Omental fat pad (tissue), 4 donors: Measurements from ENCODE around the gene CEP126. TPM values are rescaled to one million over a fixed set of nuclear protein-coding genes. Genes with fewer than 3 reads are reported as not detected.
"Not testable (repeated sequence)": the region's sequence is repeated elsewhere in the genome, so short reads cannot be mapped to it uniquely, and the experiment has no call there.

Source experiments
- ATAC-seq: fragments of 150-250 bp; one replicate; pipeline ENCODE4 v1.9.1; 2016; ENCODE audit warnings: mild to moderate bottlenecking, moderate library complexity; ENCODE audit not compliant: low FRiP score
- DNase-seq: peaks from one replicate; pipeline ENCODE4 v3.0.0-alpha.2; 2019; ENCODE audit warnings: low spot score
- total RNA-seq, 4 donors: library from RNA; depleted of rRNA; stranded (reverse); fragments of >200 nt; gene quantifications; one replicate each; pipeline ENCODE4 v1.1.0, GENCODE V29; 2016
- TF ChIP-seq, protein P1 (sequence below), 3 donors: fragments of 450-650 bp; IDR thresholded peaks; one replicate each; pipeline ENCODE4 v1.5.1; 2016 to 2017; ENCODE audit warnings: antibody characterized with exemption in 3 of 3, mild to moderate bottlenecking in 3 of 3, moderate library complexity in 2 of 3

Gene CEP126
- total RNA-seq, 4 donors from 2014 or later, result 2.0 to 9.5 (median 7.0) TPM

DNA sequence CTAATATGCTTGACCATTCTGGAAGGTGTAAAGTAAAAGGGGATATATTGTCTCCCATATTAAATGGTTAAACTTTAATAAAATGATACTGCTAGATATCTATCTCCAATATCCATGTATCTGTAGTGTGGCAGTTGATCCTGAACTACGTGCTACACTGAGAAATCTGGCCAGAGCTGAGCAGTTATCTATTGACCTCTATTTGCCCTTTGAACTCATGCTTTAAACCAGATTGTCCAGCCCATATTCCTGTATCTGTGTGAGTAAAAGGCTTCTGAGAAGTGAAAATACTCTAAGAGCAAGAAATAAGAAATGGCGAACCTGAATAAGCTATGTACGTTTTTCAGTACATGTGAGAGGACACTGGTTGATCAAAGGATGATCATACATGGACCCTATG is 40.5 kb downstream of the CEP126 start:
- DNase-seq (no peak), ATAC-seq (no peak)
- TF ChIP-seq, protein P1, sequence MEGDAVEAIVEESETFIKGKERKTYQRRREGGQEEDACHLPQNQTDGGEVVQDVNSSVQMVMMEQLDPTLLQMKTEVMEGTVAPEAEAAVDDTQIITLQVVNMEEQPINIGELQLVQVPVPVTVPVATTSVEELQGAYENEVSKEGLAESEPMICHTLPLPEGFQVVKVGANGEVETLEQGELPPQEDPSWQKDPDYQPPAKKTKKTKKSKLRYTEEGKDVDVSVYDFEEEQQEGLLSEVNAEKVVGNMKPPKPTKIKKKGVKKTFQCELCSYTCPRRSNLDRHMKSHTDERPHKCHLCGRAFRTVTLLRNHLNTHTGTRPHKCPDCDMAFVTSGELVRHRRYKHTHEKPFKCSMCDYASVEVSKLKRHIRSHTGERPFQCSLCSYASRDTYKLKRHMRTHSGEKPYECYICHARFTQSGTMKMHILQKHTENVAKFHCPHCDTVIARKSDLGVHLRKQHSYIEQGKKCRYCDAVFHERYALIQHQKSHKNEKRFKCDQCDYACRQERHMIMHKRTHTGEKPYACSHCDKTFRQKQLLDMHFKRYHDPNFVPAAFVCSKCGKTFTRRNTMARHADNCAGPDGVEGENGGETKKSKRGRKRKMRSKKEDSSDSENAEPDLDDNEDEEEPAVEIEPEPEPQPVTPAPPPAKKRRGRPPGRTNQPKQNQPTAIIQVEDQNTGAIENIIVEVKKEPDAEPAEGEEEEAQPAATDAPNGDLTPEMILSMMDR (IDR thresholded peaks at IDR 0.05), result no peak

DNA sequence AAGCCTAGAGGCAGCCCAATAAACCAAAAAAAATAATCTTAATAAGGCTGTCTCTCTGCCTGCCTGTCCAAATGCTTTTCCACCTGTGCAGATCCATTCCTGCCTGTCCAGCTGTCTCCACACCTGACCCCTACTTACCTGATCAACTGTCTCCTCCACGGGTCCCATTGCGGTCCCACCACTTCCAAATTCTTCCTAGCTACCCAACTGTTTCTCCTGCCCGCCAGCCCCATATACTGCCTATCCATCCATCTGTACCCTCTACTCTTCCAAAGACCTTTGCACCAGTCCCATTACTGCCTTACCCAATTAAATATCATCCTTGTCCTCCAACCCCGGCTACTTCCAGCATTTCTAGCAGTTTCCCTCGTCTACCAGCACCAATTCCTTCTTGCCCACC is 40.9 kb downstream of the CEP126 start:
- no peak for ATAC-seq
- TF ChIP-seq, protein P1 (IDR thresholded peaks at IDR 0.05), result no peak
- no peak for DNase-seq

DNA sequence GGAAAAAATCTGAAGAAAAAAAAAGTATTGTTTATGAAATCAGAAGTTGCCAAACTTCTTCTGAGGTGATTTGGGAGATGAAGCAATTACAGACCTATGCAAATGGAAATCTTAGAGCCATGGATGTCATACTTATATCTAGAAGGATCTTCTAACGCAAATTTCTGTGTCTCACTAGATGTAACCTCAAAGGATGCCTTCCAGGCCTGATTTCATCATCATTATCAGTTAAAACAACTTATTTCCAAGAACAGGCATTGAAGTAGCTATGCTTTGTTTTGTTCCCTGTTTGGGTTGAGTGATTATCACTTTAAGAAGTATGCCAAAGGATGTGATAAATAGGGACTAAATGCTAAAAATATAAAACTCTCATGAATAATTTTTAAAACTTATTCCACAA is 45.4 kb downstream of the CEP126 start:
- no peak for ATAC-seq
- DNase-seq, result no peak
- TF ChIP-seq, protein P1 (IDR thresholded peaks at IDR 0.05), result no peak

DNA sequence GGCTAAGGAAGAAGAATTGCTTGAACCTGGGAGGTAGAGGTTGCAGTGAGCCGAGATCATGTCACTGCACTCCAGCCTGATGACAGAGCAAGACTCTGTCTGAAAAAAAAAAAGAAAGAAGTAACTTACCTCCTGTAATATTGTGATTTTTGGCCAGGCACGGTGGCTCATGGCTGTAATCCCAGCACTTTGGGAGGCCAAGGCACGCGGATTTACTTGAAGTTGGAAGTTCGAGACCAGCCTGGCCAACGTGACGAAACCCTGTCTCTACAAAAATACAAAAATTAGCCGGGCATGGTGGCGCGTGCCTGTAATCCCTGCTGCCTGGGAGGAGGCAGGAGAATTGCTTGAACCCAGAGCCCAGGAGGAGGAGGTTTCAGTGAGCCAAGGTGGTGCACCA is 49.4 kb downstream of the CEP126 start:
- ATAC-seq, DNase-seq: not testable (repeated sequence)

DNA sequence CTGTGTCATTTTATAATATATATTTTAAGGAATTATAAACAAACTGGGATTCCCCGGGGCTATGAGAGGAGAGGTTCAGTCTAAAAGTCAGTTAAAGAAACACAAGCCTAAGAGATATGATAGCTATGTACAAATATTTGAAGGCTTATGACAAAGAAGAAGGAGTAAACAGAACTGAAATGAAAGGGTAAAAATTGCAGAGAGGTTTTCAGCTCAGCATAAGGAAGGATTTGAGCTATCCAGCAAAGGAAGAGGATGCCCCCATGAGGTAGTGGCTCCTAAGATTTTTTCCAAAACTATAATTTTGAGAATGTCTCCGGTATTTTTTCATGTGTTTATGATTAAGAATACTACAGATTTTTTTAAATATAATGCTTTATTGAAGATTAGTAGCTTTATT is 59.4 kb downstream of the CEP126 start:
- TF ChIP-seq, protein P1 (IDR thresholded peaks at IDR 0.05), result no peak
- no peak for DNase-seq
- no peak for ATAC-seq

DNA sequence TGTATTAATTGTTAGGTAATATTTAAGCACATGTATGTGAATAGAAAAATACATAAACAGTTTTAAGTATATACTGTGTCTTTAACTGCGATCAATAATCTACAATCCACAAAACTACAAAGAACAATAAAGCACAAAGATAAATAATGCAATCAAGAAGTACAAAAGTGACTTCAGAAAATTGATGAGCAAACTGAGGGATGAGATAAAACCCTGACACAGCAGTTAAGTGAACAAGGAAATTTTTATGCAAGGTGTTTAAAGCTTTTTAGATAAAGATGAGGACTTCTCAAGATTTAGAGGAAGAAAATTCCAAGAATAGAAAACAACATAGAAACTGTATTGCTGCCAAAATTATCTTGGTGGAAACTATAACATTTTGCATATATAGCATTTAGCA is 60.0 kb downstream of the CEP126 start:
- DNase-seq, result no peak
- TF ChIP-seq, protein P1 (IDR thresholded peaks at IDR 0.05), result no peak
- ATAC-seq, result no peak

DNA sequence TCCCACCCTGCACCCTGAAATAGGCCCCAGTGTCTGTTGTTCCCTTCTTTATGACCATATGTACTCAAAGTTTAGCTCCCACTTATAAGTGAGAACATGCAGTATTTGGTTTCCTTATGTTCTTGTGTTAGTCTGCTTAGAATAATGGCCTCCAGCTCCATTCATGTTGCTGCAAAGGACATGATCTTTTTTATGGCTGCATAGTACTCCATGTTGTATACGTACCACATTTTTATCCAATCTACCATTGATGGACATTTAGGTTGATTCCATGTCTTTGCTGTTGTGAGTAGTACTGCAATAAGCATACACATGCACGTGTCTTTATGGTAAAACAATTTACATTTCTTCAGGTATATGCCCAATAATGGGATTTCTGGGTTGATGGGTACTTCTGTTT is 60.9 kb downstream of the CEP126 start:
- DNase-seq, result no peak
- ATAC-seq, result no peak
- TF ChIP-seq, protein P1 (IDR thresholded peaks at IDR 0.05), result no peak

DNA sequence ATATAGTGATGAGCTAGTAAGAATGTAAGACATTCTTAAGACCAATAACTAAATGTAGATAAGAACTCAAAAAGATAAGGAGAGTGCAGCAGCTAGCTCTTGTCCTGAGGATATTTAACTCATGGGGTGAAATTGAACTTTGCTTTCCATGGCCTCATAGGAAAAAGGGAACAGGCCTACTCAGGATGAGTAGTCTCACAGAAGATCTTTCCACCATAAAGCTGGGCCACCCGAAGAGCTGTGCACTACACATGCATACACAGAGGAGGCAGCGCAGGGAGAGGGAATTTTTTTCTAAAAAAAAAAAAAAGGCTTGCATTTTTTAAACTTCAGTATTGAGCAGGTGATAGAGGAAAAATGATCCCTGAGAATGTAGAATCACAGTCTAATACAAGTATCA is 72.6 kb downstream of the CEP126 start:
- no peak for ATAC-seq
- no peak for DNase-seq
- TF ChIP-seq, protein P1 (IDR thresholded peaks at IDR 0.05), result no peak
